Liver (tissue), 9 donors: ENCODE data around the gene LRP1-AS. TPM values are rescaled to one million over a fixed set of nuclear protein-coding genes. Genes with fewer than 3 reads are reported as not detected.

ENCODE experiments used
- DNase-seq: peaks from one replicate; pipeline ENCODE4 v3.0.0-alpha.2; 2017; ENCODE audit warnings: low spot score
- H3K27ac ChIP-seq, 2 donors: one replicate each; pipeline ENCODE4 v1.7.0; 2013; ENCODE audit warnings: inconsistent platforms in 2 of 2, low read length in 2 of 2, control low read depth in 1 of 2, low read depth in 1 of 2, mild to moderate bottlenecking in 1 of 2
- H3K27me3 ChIP-seq, 4 donors: one replicate each; pipeline versions ENCODE4 v1.6.1 to v1.7.0; 2013; ENCODE audit warnings: low read length in 3 of 4, inconsistent platforms in 1 of 4, mild to moderate bottlenecking in 1 of 4, moderate library complexity in 1 of 4; ENCODE audit not compliant: control insufficient read depth in 4 of 4, insufficient read depth in 4 of 4
- H3K36me3 ChIP-seq, 4 donors: one replicate each; pipeline versions ENCODE4 v1.6.1 to v1.7.0; 2013; ENCODE audit warnings: low read length in 3 of 4, mild to moderate bottlenecking in 3 of 4, low read depth in 1 of 4, moderate library complexity in 1 of 4; ENCODE audit not compliant: control insufficient read depth in 4 of 4, insufficient read depth in 3 of 4
- H3K4me1 ChIP-seq, 4 donors: one replicate each; pipeline versions ENCODE4 v1.6.1 to v1.7.0; 2013; ENCODE audit warnings: low read length in 3 of 4, mild to moderate bottlenecking in 3 of 4, moderate library complexity in 1 of 4; ENCODE audit not compliant: control insufficient read depth in 4 of 4, insufficient read depth in 4 of 4
- H3K4me3 ChIP-seq, 3 donors: one replicate each; pipeline versions ENCODE4 v1.6.1 to v1.7.0; 2013; ENCODE audit warnings: low read length in 3 of 3, control low read depth in 1 of 3, low read depth in 1 of 3, mild to moderate bottlenecking in 1 of 3
- H3K9ac ChIP-seq, 2 donors: one replicate each; pipeline ENCODE4 v1.7.0; 2013; ENCODE audit warnings: low read length in 2 of 2, mild to moderate bottlenecking in 2 of 2, moderate library complexity in 2 of 2, control low read depth in 1 of 2, low read depth in 1 of 2
- H3K9me3 ChIP-seq, 4 donors: one replicate each; pipeline versions ENCODE4 v1.6.1 to v1.7.0; 2013; ENCODE audit warnings: low read length in 3 of 4; ENCODE audit not compliant: control insufficient read depth in 4 of 4
- EGR1 ChIP-seq, 2 donors: IDR thresholded peaks; 2 replicates each; pipeline ENCODE4 v1.6.1; 2016 to 2018; ENCODE audit warnings: antibody characterized with exemption in 2 of 2, low read depth in 2 of 2
- FOXA1 ChIP-seq: IDR thresholded peaks from 2 replicates; pipeline ENCODE4 v1.6.1; 2016; ENCODE audit warnings: antibody characterized with exemption
- FOXA2 ChIP-seq: IDR thresholded peaks from 2 replicates; pipeline ENCODE4 v1.6.1; 2016; ENCODE audit warnings: antibody characterized with exemption
- GABPA ChIP-seq, 2 donors: IDR thresholded peaks in 1 of 2; conservative IDR thresholded peaks in 1 of 2; 2 replicates each; pipeline ENCODE4 v1.6.1; 2016; ENCODE audit warnings: antibody characterized with exemption in 2 of 2, mild to moderate bottlenecking in 1 of 2, moderate library complexity in 1 of 2
- HNF4A ChIP-seq, 2 donors: conservative IDR thresholded peaks; 2 replicates each; pipeline ENCODE4 v1.6.1; 2016; ENCODE audit warnings: antibody characterized with exemption in 2 of 2, mild to moderate bottlenecking in 2 of 2
- HNF4G ChIP-seq: IDR thresholded peaks from 2 replicates; pipeline ENCODE4 v1.6.1; 2016; ENCODE audit warnings: antibody characterized with exemption
- JUND ChIP-seq, 2 donors: IDR thresholded peaks; 2 replicates each; pipeline ENCODE4 v1.6.1; 2016; ENCODE audit warnings: antibody characterized with exemption in 2 of 2
- NR2F2 ChIP-seq: IDR thresholded peaks from 2 replicates; pipeline ENCODE4 v1.6.1; 2016; ENCODE audit warnings: antibody characterized with exemption
- RAD21 ChIP-seq, 2 donors: IDR thresholded peaks; 2 replicates each; pipeline ENCODE4 v1.6.1; 2016; ENCODE audit warnings: antibody characterized with exemption in 2 of 2, mild to moderate bottlenecking in 2 of 2
- RXRA ChIP-seq, 2 donors: IDR thresholded peaks; 2 replicates each; pipeline ENCODE4 v1.6.1; 2017 to 2018; ENCODE audit warnings: antibody characterized with exemption in 2 of 2, mild to moderate bottlenecking in 1 of 2
- SP1 ChIP-seq: IDR thresholded peaks from 2 replicates; pipeline ENCODE4 v1.6.1; 2018; ENCODE audit warnings: antibody characterized with exemption, mild to moderate bottlenecking
- TAF1 ChIP-seq: conservative IDR thresholded peaks from 2 replicates; pipeline ENCODE4 v1.6.1; 2016; ENCODE audit warnings: antibody characterized with exemption, mild to moderate bottlenecking
- WGBS: extraction: QIAGEN DNeasy Blood & Tissue Kit; methylation state at CpG from one replicate; pipeline ENCODE4 v1.1.7; 2013; 5-methylcytosine and 5-hydroxymethylcytosine counted together
- polyA plus RNA-seq, 2 donors: library from polyadenylated mRNA; stranded (reverse) in 1 of 2; unstranded in 1 of 2; fragments of 200-250 nt in 1 of 2; fragments of >200 nt in 1 of 2; fragmentation: Nextera tagmentation in 1 of 2; extraction: Ambion mirVana in 1 of 2; gene quantifications; one replicate each; pipeline versions ENCODE4 v1.2.1 to v1.2.3, GENCODE V29; 2013 to 2015
- total RNA-seq, 2 donors: library from RNA; depleted of rRNA; stranded (reverse); fragments of >200 nt; gene quantifications; one replicate each; pipeline ENCODE4 v1.2.3, GENCODE V29; 2014
- TF ChIP-seq, protein P1 (sequence below): IDR thresholded peaks from 2 replicates; pipeline ENCODE4 v1.6.1; 2016; ENCODE audit warnings: antibody characterized with exemption
- TF ChIP-seq, protein P2 (sequence below): IDR thresholded peaks from 2 replicates; pipeline ENCODE4 v1.6.1; 2016; ENCODE audit warnings: antibody characterized with exemption
- TF ChIP-seq, protein P3 (sequence below): IDR thresholded peaks from 2 replicates; pipeline ENCODE4 v1.6.1; 2016; ENCODE audit warnings: antibody characterized with exemption
- TF ChIP-seq, protein P4 (sequence below): IDR thresholded peaks from 2 replicates; pipeline ENCODE4 v1.6.1; 2016; ENCODE audit warnings: antibody characterized with exemption, mild to moderate bottlenecking
- TF ChIP-seq, protein P5 (sequence below): fragments of 150-350 bp; IDR thresholded peaks from 2 replicates; pipeline ENCODE4 v1.5.1; 2017; ENCODE audit warnings: improper control_type of control experiment, low read depth, low read length; ENCODE audit not compliant: missing input control
- donor health status: healthy.
- donor health status: healthy.
- donor health status: healthy.
- donor health status: healthy.
- donor health status: healthy.

Gene LRP1-AS
- total and polyA plus RNA-seq, 4 donors = not detected

DNA sequence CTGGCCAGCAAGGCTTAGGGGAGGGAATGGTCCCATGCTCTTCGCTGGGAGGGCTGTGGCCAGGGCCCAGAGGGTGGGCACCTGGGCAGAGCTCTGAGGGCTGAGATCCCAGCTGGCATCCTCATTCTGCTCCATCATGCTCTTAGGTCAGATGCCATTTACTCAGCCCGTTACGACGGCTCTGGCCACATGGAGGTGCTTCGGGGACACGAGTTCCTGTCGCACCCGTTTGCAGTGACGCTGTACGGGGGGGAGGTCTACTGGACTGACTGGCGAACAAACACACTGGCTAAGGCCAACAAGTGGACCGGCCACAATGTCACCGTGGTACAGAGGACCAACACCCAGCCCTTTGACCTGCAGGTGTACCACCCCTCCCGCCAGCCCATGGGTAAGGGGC lies 30.8 kb upstream of the LRP1-AS start (continued):
- TF ChIP-seq, protein P1, sequence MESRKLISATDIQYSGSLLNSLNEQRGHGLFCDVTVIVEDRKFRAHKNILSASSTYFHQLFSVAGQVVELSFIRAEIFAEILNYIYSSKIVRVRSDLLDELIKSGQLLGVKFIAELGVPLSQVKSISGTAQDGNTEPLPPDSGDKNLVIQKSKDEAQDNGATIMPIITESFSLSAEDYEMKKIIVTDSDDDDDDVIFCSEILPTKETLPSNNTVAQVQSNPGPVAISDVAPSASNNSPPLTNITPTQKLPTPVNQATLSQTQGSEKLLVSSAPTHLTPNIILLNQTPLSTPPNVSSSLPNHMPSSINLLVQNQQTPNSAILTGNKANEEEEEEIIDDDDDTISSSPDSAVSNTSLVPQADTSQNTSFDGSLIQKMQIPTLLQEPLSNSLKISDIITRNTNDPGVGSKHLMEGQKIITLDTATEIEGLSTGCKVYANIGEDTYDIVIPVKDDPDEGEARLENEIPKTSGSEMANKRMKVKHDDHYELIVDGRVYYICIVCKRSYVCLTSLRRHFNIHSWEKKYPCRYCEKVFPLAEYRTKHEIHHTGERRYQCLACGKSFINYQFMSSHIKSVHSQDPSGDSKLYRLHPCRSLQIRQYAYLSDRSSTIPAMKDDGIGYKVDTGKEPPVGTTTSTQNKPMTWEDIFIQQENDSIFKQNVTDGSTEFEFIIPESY = no peak
- TF ChIP-seq RXRA (IDR thresholded peaks at IDR 0.05) = no peak
- TF ChIP-seq, protein P2, sequence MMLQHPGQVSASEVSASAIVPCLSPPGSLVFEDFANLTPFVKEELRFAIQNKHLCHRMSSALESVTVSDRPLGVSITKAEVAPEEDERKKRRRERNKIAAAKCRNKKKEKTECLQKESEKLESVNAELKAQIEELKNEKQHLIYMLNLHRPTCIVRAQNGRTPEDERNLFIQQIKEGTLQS = no peak
- no peak for TF ChIP-seq HNF4G

DNA sequence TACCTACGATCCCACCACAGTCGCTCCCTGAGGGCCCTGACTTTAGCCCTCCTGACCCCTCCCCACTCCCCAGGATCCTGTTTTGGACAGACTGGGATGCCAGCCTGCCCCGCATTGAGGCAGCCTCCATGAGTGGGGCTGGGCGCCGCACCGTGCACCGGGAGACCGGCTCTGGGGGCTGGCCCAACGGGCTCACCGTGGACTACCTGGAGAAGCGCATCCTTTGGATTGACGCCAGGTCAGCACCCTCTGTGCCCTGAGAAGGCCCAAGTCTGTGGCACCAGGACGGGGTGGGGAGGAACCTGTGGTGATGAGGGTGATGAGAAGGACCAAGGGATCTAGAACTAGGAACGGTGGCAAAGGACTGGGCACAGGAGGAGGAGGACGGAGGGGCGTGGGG lies 29.9 kb upstream of the LRP1-AS start:
- H3K9me3 ChIP-seq = no peaks in the 10 kb centered on the region
- H3K4me1 ChIP-seq = no peaks in the 10 kb centered on the region
- no peak for DNase-seq
- H3K4me3 ChIP-seq = no peak overlapping the region
- peaks cover 31 to 95% (median 50%) of the 10 kb centered on the region in 4 donors for H3K36me3 ChIP-seq
- TF ChIP-seq, protein P1 = no peak
- TF ChIP-seq, protein P2 = no peak
- no peak for TF ChIP-seq FOXA1
- H3K9ac ChIP-seq = no peak overlapping the region
- H3K27me3 ChIP-seq = no peaks in the 10 kb centered on the region
- WGBS = 93% methylated on average over 16 of the region's 16 CpGs
- no peak overlapping the region for H3K27ac ChIP-seq

DNA sequence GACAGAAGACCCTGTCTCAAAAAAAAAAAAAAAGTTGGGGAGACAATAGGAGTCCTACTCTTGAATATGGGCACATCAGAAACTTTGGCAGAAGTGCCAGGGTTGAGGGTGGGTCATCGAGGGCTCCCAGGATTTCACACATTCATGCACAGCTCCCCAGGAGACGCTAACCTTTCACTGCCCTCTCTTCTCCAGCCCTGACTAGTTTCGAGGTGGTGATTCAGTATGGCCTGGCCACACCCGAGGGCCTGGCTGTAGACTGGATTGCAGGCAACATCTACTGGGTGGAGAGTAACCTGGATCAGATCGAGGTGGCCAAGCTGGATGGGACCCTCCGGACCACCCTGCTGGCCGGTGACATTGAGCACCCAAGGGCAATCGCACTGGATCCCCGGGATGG lies 29.4 kb upstream of the LRP1-AS start:
- 90% methylated on average over 9 of the region's 9 CpGs for WGBS
- H3K27ac ChIP-seq = no peak overlapping the region

More for the DNA sequence above, 29.4 kb upstream of the LRP1-AS start:
- TF ChIP-seq, protein P3, sequence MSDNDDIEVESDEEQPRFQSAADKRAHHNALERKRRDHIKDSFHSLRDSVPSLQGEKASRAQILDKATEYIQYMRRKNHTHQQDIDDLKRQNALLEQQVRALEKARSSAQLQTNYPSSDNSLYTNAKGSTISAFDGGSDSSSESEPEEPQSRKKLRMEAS = no peak
- TF ChIP-seq RAD21 (IDR thresholded peaks at IDR 0.05) (no peak), JUND (IDR thresholded peaks at IDR 0.05) (no peak), TAF1 (no peak), GABPA (IDR thresholded peaks at IDR 0.05 in 1 of 2, conservative IDR thresholded peaks at IDR 0.05 in 1 of 2) (no peak), HNF4A (conservative IDR thresholded peaks at IDR 0.05) (no peak), NR2F2 (no peak), FOXA2 (no peak), RXRA (IDR thresholded peaks at IDR 0.05) (no peak), SP1 (no peak), EGR1 (IDR thresholded peaks at IDR 0.05; ENCODE audit: low read depth in 2 of 2) (no peak), HNF4G (no peak)
- TF ChIP-seq, protein P1 = no peak
- TF ChIP-seq, protein P4, sequence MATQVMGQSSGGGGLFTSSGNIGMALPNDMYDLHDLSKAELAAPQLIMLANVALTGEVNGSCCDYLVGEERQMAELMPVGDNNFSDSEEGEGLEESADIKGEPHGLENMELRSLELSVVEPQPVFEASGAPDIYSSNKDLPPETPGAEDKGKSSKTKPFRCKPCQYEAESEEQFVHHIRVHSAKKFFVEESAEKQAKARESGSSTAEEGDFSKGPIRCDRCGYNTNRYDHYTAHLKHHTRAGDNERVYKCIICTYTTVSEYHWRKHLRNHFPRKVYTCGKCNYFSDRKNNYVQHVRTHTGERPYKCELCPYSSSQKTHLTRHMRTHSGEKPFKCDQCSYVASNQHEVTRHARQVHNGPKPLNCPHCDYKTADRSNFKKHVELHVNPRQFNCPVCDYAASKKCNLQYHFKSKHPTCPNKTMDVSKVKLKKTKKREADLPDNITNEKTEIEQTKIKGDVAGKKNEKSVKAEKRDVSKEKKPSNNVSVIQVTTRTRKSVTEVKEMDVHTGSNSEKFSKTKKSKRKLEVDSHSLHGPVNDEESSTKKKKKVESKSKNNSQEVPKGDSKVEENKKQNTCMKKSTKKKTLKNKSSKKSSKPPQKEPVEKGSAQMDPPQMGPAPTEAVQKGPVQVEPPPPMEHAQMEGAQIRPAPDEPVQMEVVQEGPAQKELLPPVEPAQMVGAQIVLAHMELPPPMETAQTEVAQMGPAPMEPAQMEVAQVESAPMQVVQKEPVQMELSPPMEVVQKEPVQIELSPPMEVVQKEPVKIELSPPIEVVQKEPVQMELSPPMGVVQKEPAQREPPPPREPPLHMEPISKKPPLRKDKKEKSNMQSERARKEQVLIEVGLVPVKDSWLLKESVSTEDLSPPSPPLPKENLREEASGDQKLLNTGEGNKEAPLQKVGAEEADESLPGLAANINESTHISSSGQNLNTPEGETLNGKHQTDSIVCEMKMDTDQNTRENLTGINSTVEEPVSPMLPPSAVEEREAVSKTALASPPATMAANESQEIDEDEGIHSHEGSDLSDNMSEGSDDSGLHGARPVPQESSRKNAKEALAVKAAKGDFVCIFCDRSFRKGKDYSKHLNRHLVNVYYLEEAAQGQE = no peak
- TF ChIP-seq, protein P5, sequence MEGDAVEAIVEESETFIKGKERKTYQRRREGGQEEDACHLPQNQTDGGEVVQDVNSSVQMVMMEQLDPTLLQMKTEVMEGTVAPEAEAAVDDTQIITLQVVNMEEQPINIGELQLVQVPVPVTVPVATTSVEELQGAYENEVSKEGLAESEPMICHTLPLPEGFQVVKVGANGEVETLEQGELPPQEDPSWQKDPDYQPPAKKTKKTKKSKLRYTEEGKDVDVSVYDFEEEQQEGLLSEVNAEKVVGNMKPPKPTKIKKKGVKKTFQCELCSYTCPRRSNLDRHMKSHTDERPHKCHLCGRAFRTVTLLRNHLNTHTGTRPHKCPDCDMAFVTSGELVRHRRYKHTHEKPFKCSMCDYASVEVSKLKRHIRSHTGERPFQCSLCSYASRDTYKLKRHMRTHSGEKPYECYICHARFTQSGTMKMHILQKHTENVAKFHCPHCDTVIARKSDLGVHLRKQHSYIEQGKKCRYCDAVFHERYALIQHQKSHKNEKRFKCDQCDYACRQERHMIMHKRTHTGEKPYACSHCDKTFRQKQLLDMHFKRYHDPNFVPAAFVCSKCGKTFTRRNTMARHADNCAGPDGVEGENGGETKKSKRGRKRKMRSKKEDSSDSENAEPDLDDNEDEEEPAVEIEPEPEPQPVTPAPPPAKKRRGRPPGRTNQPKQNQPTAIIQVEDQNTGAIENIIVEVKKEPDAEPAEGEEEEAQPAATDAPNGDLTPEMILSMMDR = no peak
- TF ChIP-seq, protein P2 = no peak
- no peak overlapping the region for H3K4me3 ChIP-seq
- no peak overlapping the region for H3K9ac ChIP-seq
- DNase-seq = no peak
- no peaks in the 10 kb centered on the region for H3K4me1 ChIP-seq
- H3K27me3 ChIP-seq = no peaks in the 10 kb centered on the region
- no peaks in the 10 kb centered on the region for H3K9me3 ChIP-seq
- peaks cover 32 to 94% (median 49%) of the 10 kb centered on the region in 4 donors for H3K36me3 ChIP-seq
